Fibroblast of lung (primary cell): ENCODE measurements around the gene ATRIP.

ENCODE experiments used
- CTCF ChIP-seq, 2 donors: IDR thresholded peaks in 1 of 2; conservative IDR thresholded peaks in 1 of 2; 1 replicate in 1 of 2; 2 replicates in 1 of 2; pipeline ENCODE4 v1.5.1; 2011 to 2012; ENCODE audit warnings: low read length in 2 of 2, control low read depth in 1 of 2, inconsistent platforms in 1 of 2, low read depth in 1 of 2, mild to moderate bottlenecking in 1 of 2
- EZH2 ChIP-seq: IDR thresholded peaks from 2 replicates; pipeline ENCODE4 v1.5.1; 2012; ENCODE audit warnings: low read length, control low read depth, mild to moderate bottlenecking; ENCODE audit errors: missing control alignments

- TF ChIP-seq CTCF (conservative IDR thresholded peaks at IDR 0.05 in 1 of 2, IDR thresholded peaks at IDR 0.05 in 1 of 2; ENCODE audit: low read depth in 1 of 2, low read length in 2 of 2) (no peak), EZH2 (no peak)
Observed at GRCh38 chr3:48511551-48511950, 65.0 kb downstream of the ATRIP start.
